ENCODE data around the gene ATXN7L3.
A peak's percentile ranks its signal among the peaks of the same experiment; 100 is the strongest.

Gene ATXN7L3

GRCh38 chr17:44217738-44218343, 18.2 kb upstream of the ATXN7L3 start:
- no peaks in the 10 kb centered on the region for H3K9me3 ChIP-seq (ENCODE audit: control insufficient read depth, insufficient read depth, low read depth, low read length)
- peaks cover 44% of the 10 kb centered on the region for H3K36me3 ChIP-seq (ENCODE audit: control insufficient read depth, insufficient read depth, low read length)
- H3K4me3 ChIP-seq (ENCODE audit: low read depth, low read length) = peak overlapping the region; percentile 80
- peak overlapping the region; percentile 33; the same call in 1 of the 2 replicates for H3K27ac ChIP-seq (ENCODE audit: low read depth, low read length)
- peaks cover 16% of the 10 kb centered on the region for H3K4me1 ChIP-seq (ENCODE audit: control insufficient read depth, insufficient read depth, low read length)
- peak overlapping the region; percentile 78 for H3K9ac ChIP-seq (ENCODE audit: low read length)
- H3K27me3 ChIP-seq (ENCODE audit: control insufficient read depth, insufficient read depth, low read length) = no peaks in the 10 kb centered on the region

GRCh38 chr17:44216694-44217093, 17.0 kb upstream of the ATXN7L3 start:
- Histone ChIP-seq H3K9ac (ENCODE audit: low read length) (no peak overlapping the region), H3K27me3 (ENCODE audit: control insufficient read depth, insufficient read depth, low read length) (no peaks in the 10 kb centered on the region), H3K9me3 (ENCODE audit: control insufficient read depth, insufficient read depth, low read depth, low read length) (no peaks in the 10 kb centered on the region), H3K4me3 (ENCODE audit: low read depth, low read length) (peak overlapping the region; percentile 80; the same call in 1 of the 2 replicates), H3K27ac (ENCODE audit: low read depth, low read length) (no peak overlapping the region), H3K36me3 (ENCODE audit: control insufficient read depth, insufficient read depth, low read length) (peaks cover 52% of the 10 kb centered on the region), H3K4me1 (ENCODE audit: control insufficient read depth, insufficient read depth, low read length) (peaks cover 10% of the 10 kb centered on the region)

- no peaks in the 10 kb centered on the region for H3K9me3 ChIP-seq (ENCODE audit: control insufficient read depth, insufficient read depth, low read depth, low read length)
- peaks cover 15% of the 10 kb centered on the region for H3K4me1 ChIP-seq (ENCODE audit: control insufficient read depth, insufficient read depth, low read length)
- no peak overlapping the region for H3K9ac ChIP-seq (ENCODE audit: low read length)
- H3K27ac ChIP-seq (ENCODE audit: low read depth, low read length) = no peak overlapping the region
- H3K27me3 ChIP-seq (ENCODE audit: control insufficient read depth, insufficient read depth, low read length) = no peaks in the 10 kb centered on the region
- H3K4me3 ChIP-seq (ENCODE audit: low read depth, low read length) = no peak overlapping the region
- peaks cover 57% of the 10 kb centered on the region for H3K36me3 ChIP-seq (ENCODE audit: control insufficient read depth, insufficient read depth, low read length)
Observed at GRCh38 chr17:44216173-44216572, 16.5 kb upstream of the ATXN7L3 start.

GRCh38 chr17:44214896-44215295, 15.2 kb upstream of the ATXN7L3 start:
- Histone ChIP-seq H3K27ac (ENCODE audit: low read depth, low read length) (no peak overlapping the region), H3K4me1 (ENCODE audit: control insufficient read depth, insufficient read depth, low read length) (peaks cover 22% of the 10 kb centered on the region), H3K9ac (ENCODE audit: low read length) (no peak overlapping the region), H3K9me3 (ENCODE audit: control insufficient read depth, insufficient read depth, low read depth, low read length) (no peaks in the 10 kb centered on the region), H3K36me3 (ENCODE audit: control insufficient read depth, insufficient read depth, low read length) (peaks cover 65% of the 10 kb centered on the region), H3K4me3 (ENCODE audit: low read depth, low read length) (no peak overlapping the region), H3K27me3 (ENCODE audit: control insufficient read depth, insufficient read depth, low read length) (no peaks in the 10 kb centered on the region)

DNA sequence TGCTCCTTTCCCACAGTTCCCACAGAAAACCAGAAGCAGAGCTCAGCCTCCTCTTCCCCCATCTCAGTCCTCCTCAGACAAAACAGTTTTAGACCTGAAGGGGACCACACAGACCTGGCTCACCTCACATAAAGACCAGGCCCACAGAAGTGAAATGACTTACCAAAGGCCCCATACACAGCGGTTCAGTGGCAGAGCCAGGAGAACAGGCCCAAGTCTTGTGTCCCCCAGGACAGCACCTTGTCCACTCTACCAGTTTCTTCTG, 14.5 kb upstream of the ATXN7L3 start:
- Histone ChIP-seq H3K4me3 (ENCODE audit: low read depth, low read length) (no peak overlapping the region), H3K27me3 (ENCODE audit: control insufficient read depth, insufficient read depth, low read length) (no peaks in the 10 kb centered on the region), H3K9me3 (ENCODE audit: control insufficient read depth, insufficient read depth, low read depth, low read length) (no peaks in the 10 kb centered on the region), H3K27ac (ENCODE audit: low read depth, low read length) (no peak overlapping the region), H3K9ac (ENCODE audit: low read length) (no peak overlapping the region), H3K36me3 (ENCODE audit: control insufficient read depth, insufficient read depth, low read length) (peaks cover 72% of the 10 kb centered on the region), H3K4me1 (ENCODE audit: control insufficient read depth, insufficient read depth, low read length) (peaks cover 22% of the 10 kb centered on the region)

DNA sequence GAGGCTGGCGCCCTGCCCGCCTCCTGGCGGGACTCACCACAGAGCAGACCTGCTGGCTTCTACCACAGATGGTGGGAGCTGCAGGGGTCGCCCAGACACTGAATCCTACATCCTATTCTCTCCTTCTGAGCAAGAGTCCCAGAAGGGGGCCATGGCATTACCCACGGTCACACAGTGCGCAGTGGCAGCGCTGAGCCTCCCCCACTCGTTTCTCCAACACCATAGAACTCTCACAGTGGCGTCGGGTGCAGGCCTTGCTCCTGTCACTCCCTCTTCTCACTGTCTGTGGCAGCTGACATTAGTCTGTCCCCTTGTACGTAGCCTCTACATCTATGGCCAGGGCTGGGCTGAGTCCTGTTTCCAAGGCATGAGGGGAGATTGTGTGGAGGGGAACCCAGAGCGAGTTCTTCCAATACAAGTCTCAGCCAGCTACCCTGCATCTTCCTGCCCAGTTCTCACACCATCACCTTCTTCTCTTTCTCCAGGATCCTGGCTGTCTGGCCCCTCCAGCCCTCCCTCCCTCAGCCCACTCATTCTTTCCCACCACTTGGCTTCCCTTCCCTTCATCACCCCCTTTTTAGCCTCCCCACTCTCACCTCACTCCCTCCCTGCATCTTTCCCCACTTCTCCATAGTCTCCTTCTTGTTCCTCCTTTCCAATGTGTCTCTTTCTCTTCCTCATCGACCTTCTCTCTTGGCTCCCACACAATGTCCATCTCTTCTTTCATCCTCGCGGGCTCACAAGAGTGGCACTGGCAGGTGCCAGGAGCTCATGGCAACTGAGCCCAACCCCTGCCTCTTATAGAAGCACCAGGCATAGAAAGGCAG, 13.9 kb upstream of the ATXN7L3 start:
- no peak overlapping the region for H3K4me3 ChIP-seq (ENCODE audit: low read depth, low read length)
- peaks cover 78% of the 10 kb centered on the region for H3K36me3 ChIP-seq (ENCODE audit: control insufficient read depth, insufficient read depth, low read length)
- H3K27ac ChIP-seq (ENCODE audit: low read depth, low read length) = no peak overlapping the region
- no peak overlapping the region for H3K9ac ChIP-seq (ENCODE audit: low read length)
- no peaks in the 10 kb centered on the region for H3K27me3 ChIP-seq (ENCODE audit: control insufficient read depth, insufficient read depth, low read length)
- no peaks in the 10 kb centered on the region for H3K9me3 ChIP-seq (ENCODE audit: control insufficient read depth, insufficient read depth, low read depth, low read length)
- peaks cover 22% of the 10 kb centered on the region for H3K4me1 ChIP-seq (ENCODE audit: control insufficient read depth, insufficient read depth, low read length)

DNA sequence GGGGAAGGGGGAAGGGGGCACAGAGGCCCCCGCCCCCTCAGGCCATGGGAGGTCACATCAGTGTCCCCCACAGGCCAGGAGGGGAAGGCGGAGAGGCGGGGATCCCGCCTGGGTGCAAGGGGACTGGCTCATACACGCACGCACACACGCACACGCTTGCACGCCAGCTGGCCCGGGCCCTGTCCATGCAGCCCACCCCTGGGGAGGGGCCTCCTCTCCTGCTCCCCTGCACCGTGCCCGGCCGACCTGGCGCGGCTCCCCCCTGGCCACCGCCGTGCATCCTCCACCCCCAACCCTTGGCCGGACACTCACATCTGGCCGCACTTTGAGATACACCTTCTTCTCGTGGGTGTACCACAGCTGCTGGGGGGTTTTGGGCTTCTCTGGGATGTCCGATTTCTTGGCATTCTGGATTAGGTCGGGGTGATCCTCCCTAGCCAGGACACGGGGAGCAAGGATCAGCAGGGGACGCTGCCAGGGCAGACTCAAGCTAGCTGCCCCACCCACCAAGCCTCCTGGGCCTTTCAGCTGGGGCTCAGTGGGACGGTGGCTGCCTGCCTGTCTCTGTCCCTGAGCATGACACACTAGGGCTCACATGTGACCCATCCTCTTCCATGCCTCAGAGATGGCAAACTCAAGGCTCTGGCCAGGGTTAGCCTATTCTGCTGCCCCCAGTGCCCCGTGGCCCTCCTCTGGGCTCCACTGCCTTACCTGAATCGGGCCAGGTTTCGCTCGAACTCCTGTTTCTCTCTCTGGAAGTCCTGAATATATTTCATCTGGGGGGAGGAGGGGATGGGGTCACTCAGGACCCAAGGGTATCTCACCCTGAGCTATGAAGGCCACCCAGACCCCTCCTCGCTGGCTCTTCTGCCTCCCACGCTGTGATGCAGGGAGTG, 13.1 kb upstream of the ATXN7L3 start:
- H3K4me1 ChIP-seq (ENCODE audit: control insufficient read depth, insufficient read depth, low read length) = peaks cover 19% of the 10 kb centered on the region
- H3K9ac ChIP-seq (ENCODE audit: low read length) = no peak overlapping the region
- H3K27ac ChIP-seq (ENCODE audit: low read depth, low read length) = no peak overlapping the region
- H3K27me3 ChIP-seq (ENCODE audit: control insufficient read depth, insufficient read depth, low read length) = no peaks in the 10 kb centered on the region
- H3K4me3 ChIP-seq (ENCODE audit: low read depth, low read length) = no peak overlapping the region
- H3K36me3 ChIP-seq (ENCODE audit: control insufficient read depth, insufficient read depth, low read length) = peaks cover 86% of the 10 kb centered on the region
- no peaks in the 10 kb centered on the region for H3K9me3 ChIP-seq (ENCODE audit: control insufficient read depth, insufficient read depth, low read depth, low read length)

DNA sequence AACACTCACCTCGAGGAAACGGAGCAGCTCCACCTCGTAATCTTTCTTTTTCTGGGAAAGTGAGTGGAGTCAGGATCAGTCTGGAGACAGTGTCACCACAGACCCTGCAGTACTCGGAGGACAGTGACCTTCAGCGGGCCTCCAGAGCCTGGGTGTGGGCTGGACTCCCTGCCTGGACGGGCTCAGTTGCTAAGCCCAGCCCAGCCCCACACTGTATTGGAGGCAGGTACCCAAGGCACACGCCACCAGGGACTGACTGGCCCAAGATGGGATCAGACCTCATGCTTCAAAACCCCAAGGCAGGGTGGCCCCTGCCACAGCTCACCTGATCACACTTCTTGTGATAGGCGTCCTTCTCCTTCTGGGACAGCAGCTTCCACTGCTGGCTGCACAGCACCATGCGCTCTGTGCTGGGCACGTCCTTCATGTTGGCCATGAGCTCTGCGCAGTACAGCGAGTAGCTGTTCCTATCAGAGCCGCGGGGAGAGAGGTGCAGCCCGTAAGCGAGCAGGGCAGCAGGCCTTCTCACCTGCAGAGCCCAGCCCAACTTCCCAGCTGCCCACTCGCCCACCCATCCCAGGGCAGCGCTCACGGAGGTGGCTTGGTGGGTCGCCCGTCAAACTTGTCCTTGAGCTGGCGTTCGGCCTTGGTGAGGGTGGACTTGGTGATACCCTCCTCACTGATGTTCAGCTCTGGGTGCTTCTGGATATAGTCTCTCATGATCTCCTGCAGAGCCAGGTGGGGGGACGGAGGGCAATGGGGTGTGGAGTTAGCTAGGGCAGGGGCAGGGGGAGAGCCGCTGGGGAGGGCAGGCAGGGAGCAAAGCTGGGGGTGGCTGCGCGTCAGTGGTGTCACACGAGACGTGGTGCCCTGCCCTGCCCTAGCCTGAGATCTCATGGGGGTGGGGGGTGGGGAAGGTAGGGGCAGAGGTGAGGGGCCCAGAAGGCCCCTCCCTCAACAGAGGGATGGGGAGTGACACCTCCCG, 11.9 kb upstream of the ATXN7L3 start:
- Histone ChIP-seq H3K9ac (ENCODE audit: low read length) (no peak overlapping the region), H3K4me3 (ENCODE audit: low read depth, low read length) (no peak overlapping the region), H3K36me3 (ENCODE audit: control insufficient read depth, insufficient read depth, low read length) (peaks cover 90% of the 10 kb centered on the region), H3K27me3 (ENCODE audit: control insufficient read depth, insufficient read depth, low read length) (no peaks in the 10 kb centered on the region), H3K9me3 (ENCODE audit: control insufficient read depth, insufficient read depth, low read depth, low read length) (no peaks in the 10 kb centered on the region), H3K4me1 (ENCODE audit: control insufficient read depth, insufficient read depth, low read length) (peaks cover 12% of the 10 kb centered on the region), H3K27ac (ENCODE audit: low read depth, low read length) (no peak overlapping the region)

GRCh38 chr17:44210342-44211192, 10.9 kb upstream of the ATXN7L3 start:
- Histone ChIP-seq H3K27me3 (ENCODE audit: control insufficient read depth, insufficient read depth, low read length) (no peaks in the 10 kb centered on the region), H3K9ac (ENCODE audit: low read length) (peak overlapping the region; percentile 62), H3K4me1 (ENCODE audit: control insufficient read depth, insufficient read depth, low read length) (peaks cover 12% of the 10 kb centered on the region), H3K36me3 (ENCODE audit: control insufficient read depth, insufficient read depth, low read length) (peaks cover 80% of the 10 kb centered on the region), H3K9me3 (ENCODE audit: control insufficient read depth, insufficient read depth, low read depth, low read length) (no peaks in the 10 kb centered on the region), H3K27ac (ENCODE audit: low read depth, low read length) (0 out of 2 replicates have a peak overlapping the region, but pooled peaks have one; percentile 28), H3K4me3 (ENCODE audit: low read depth, low read length) (no peak overlapping the region)

Data from HUES6 (cell line).